Measurements from ENCODE around the gene EHBP1.

GRCh38 chr2:63055226-63056106, 350.0 kb downstream of the EHBP1 start:
- no peak for TF ChIP-seq POLR2AphosphoS5 (IDR thresholded peaks at IDR 0.05)
- TF ChIP-seq, protein P1, sequence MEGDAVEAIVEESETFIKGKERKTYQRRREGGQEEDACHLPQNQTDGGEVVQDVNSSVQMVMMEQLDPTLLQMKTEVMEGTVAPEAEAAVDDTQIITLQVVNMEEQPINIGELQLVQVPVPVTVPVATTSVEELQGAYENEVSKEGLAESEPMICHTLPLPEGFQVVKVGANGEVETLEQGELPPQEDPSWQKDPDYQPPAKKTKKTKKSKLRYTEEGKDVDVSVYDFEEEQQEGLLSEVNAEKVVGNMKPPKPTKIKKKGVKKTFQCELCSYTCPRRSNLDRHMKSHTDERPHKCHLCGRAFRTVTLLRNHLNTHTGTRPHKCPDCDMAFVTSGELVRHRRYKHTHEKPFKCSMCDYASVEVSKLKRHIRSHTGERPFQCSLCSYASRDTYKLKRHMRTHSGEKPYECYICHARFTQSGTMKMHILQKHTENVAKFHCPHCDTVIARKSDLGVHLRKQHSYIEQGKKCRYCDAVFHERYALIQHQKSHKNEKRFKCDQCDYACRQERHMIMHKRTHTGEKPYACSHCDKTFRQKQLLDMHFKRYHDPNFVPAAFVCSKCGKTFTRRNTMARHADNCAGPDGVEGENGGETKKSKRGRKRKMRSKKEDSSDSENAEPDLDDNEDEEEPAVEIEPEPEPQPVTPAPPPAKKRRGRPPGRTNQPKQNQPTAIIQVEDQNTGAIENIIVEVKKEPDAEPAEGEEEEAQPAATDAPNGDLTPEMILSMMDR (IDR thresholded peaks at IDR 0.05), result no peak
- no peak for TF ChIP-seq POLR2A (IDR thresholded peaks at IDR 0.05)
- no peak for TF ChIP-seq EP300 (IDR thresholded peaks at IDR 0.05)

Measured in upper lobe of left lung (tissue), 4 donors.